GM23338 (cell line): Measurements from ENCODE around the gene CELF2. TPM values are rescaled to one million over a fixed set of nuclear protein-coding genes. Genes with fewer than 3 reads are reported as not detected.

Experiments used
- ATAC-seq: fragments of 200-7000 bp; cut with Tn5 transposase; 3 replicates; pipeline ENCODE4 v1.9.1; 2020
- DNase-seq: peaks from one replicate; pipeline ENCODE4 v3.0.0-alpha.2; 2015; ENCODE audit warnings: low spot score
- H2AFZ ChIP-seq: fragments of 200-600 bp; sonication (generic); 2 replicates; pipeline ENCODE4 v1.8.0; 2016; ENCODE audit warnings: antibody characterized with exemption, mild to moderate bottlenecking, moderate library complexity
- H3F3A ChIP-seq: fragments of 200-600 bp; sonication (generic); replicated peaks from 2 replicates; pipeline ENCODE4 v1.8.0; 2017; ENCODE audit warnings: antibody characterized with exemption, mixed run types, low read depth
- H3K27ac ChIP-seq: fragments of 200-600 bp; sonication (generic); 2 replicates; pipeline ENCODE4 v1.6.1; 2016; ENCODE audit warnings: low read depth
- H3K27me3 ChIP-seq: fragments of 200-600 bp; sonication (generic); 2 replicates; pipeline ENCODE4 v1.8.0; 2016; ENCODE audit warnings: mild to moderate bottlenecking, mixed run types, moderate library complexity; ENCODE audit not compliant: insufficient read depth
- H3K36me3 ChIP-seq: fragments of 200-600 bp; sonication (generic); 2 replicates; pipeline ENCODE4 v1.8.0; 2016; ENCODE audit warnings: mild to moderate bottlenecking; ENCODE audit not compliant: insufficient read depth
- H3K4me1 ChIP-seq: fragments of 200-600 bp; sonication (generic); 2 replicates; pipeline ENCODE4 v1.8.0; 2016; ENCODE audit warnings: mild to moderate bottlenecking, moderate library complexity; ENCODE audit not compliant: insufficient read depth
- H3K4me2 ChIP-seq: fragments of 200-600 bp; sonication (generic); 2 replicates; pipeline ENCODE4 v1.7.1; 2017; ENCODE audit warnings: mixed run types
- H3K4me3 ChIP-seq: fragments of 200-600 bp; sonication (generic); 2 replicates; pipeline ENCODE4 v1.6.1; 2016; ENCODE audit warnings: mixed run types
- H3K79me2 ChIP-seq: fragments of 200-600 bp; sonication (generic); replicated peaks from 2 replicates; pipeline ENCODE4 v1.8.0; 2017; ENCODE audit warnings: mild to moderate bottlenecking; ENCODE audit not compliant: insufficient read depth
- H3K9me2 ChIP-seq: fragments of 200-600 bp; sonication (generic); 2 replicates; pipeline ENCODE4 v1.8.0; 2017; ENCODE audit not compliant: insufficient read depth
- H4K20me1 ChIP-seq: fragments of 200-600 bp; sonication (generic); replicated peaks from 2 replicates; pipeline ENCODE4 v1.8.0; 2017; ENCODE audit warnings: mild to moderate bottlenecking; ENCODE audit not compliant: insufficient read depth
- H3K27ac Mint-ChIP-seq: 2 replicates; pipeline ENCODE4 v1.8.0; 2020; ENCODE audit warnings: inconsistent platforms, mild to moderate bottlenecking, moderate library complexity, mixed read lengths
- H3K27me3 Mint-ChIP-seq: 3 replicates; pipeline ENCODE4 v1.8.0; 2022; ENCODE audit warnings: low read depth, mild to moderate bottlenecking, moderate library complexity, mixed read lengths, inconsistent platforms; ENCODE audit not compliant: insufficient read depth, poor library complexity
- H3K36me3 Mint-ChIP-seq: 3 replicates; pipeline ENCODE4 v1.8.0; 2021; ENCODE audit warnings: low read depth, mild to moderate bottlenecking, inconsistent platforms, moderate library complexity, mixed read lengths
- H3K4me1 Mint-ChIP-seq: 3 replicates; pipeline ENCODE4 v1.8.0; 2020; ENCODE audit warnings: mild to moderate bottlenecking, inconsistent platforms, mixed read lengths
- H3K4me3 Mint-ChIP-seq: 3 replicates; pipeline ENCODE4 v1.8.0; 2021; ENCODE audit warnings: moderate library complexity, mild to moderate bottlenecking, inconsistent platforms, mixed read lengths
- H3K9me3 Mint-ChIP-seq: 3 replicates; pipeline ENCODE4 v1.8.0; 2020; ENCODE audit warnings: moderate library complexity, mild to moderate bottlenecking, inconsistent platforms, mixed read lengths
- CTCF ChIP-seq, 2 experiments: fragments of 200-600 bp in 1 of 2; sonication (generic) in 1 of 2; conservative IDR thresholded peaks; 2 replicates each; pipeline versions ENCODE4 v1.5.1 to v1.6.1; 2016 to 2017; ENCODE audit warnings: antibody characterized with exemption in 2 of 2, low read depth in 2 of 2, mild to moderate bottlenecking in 2 of 2, moderate library complexity in 1 of 2
- EZH2 ChIP-seq: fragments of 200-600 bp; sonication (generic); IDR thresholded peaks from one replicate; pipeline ENCODE4 v1.8.0; 2017; ENCODE audit warnings: antibody characterized with exemption, mild to moderate bottlenecking, low read depth; ENCODE audit not compliant: unreplicated experiment
- EZH2phosphoT487 ChIP-seq: fragments of 200-600 bp; sonication (generic); IDR thresholded peaks from one replicate; pipeline ENCODE4 v1.8.1; 2018; ENCODE audit warnings: antibody characterized with exemption; ENCODE audit not compliant: unreplicated experiment
- POLR2AphosphoS5 ChIP-seq: IDR thresholded peaks from 2 replicates; pipeline ENCODE4 v1.6.1; 2016; ENCODE audit warnings: antibody characterized with exemption, low read depth
- REST ChIP-seq: IDR thresholded peaks from one replicate; pipeline ENCODE4 v1.6.1; 2018; ENCODE audit warnings: antibody characterized with exemption; ENCODE audit not compliant: unreplicated experiment
- STAT1 ChIP-seq: IDR thresholded peaks from one replicate; pipeline ENCODE4 v1.6.1; 2016; ENCODE audit warnings: antibody characterized with exemption; ENCODE audit not compliant: unreplicated experiment
- ZNF114 ChIP-seq: fragments of 250-450 bp; sonication (Bioruptor Pico); IDR thresholded peaks from 2 replicates; pipeline ENCODE4 v1.5.0; 2020; ENCODE audit warnings: mild to moderate bottlenecking, moderate library complexity
- ZNF331 ChIP-seq: fragments of 250-450 bp; sonication (Bioruptor Pico); IDR thresholded peaks from 2 replicates; pipeline ENCODE4 v1.5.0; 2020; ENCODE audit warnings: low read depth, mild to moderate bottlenecking, moderate library complexity
- ZNF462 ChIP-seq: fragments of 250-450 bp; sonication (Bioruptor Pico); IDR thresholded peaks from 2 replicates; pipeline ENCODE4 v1.5.0; 2020; ENCODE audit warnings: mild to moderate bottlenecking, moderate library complexity
- polyA plus RNA-seq: library from polyadenylated mRNA; unstranded; fragments of >200 nt; fragmentation: Nextera tagmentation; extraction: Ambion mirVana; gene quantifications from 2 replicates; pipeline ENCODE4 v1.2.1, GENCODE V29; 2016
- total RNA-seq: library from RNA; depleted of rRNA; stranded (reverse); fragments of >200 nt; shearing (Covaris generic); gene quantifications from 2 replicates; pipeline ENCODE4 v1.2.3, GENCODE V29; 2014

The CELF2 gene
- total and polyA plus RNA-seq, 2 experiments from 2014 or later: 18.1 to 22.5 TPM

GRCh38 chr10:11011436-11011835 is 6.2 kb upstream of the CELF2 start (continued):
- TF ChIP-seq REST (no peak), ZNF462 (CRISPR knock-in tag) (no peak)

- Histone ChIP-seq H2AFZ (0 out of 2 replicates have a peak overlapping the region, but pooled peaks have one; percentile 24), H3K4me3 (no peak overlapping the region), H3K27ac (no peak overlapping the region; the same call in 1 of the 2 replicates), H3K36me3 (no peaks in the 10 kb centered on the region), H4K20me1 (no peaks in the 10 kb centered on the region), H3K79me2 (no peaks in the 10 kb centered on the region), H3F3A (no peaks in the 10 kb centered on the region), H3K4me2 (no peak overlapping the region), H3K4me1 (peaks cover 27% of the 10 kb centered on the region), H3K9me2 (no peaks in the 10 kb centered on the region), H3K27me3 (peaks cover 15% of the 10 kb centered on the region)
- peaks cover 28% of the 10 kb centered on the region; the same call in 2 of the 3 replicates for H3K4me1 Mint-ChIP-seq
- no peak overlapping the region for H3K4me3 Mint-ChIP-seq
- no peak for DNase-seq
- ATAC-seq: no peak
- peaks cover 4% of the 10 kb centered on the region for H3K27me3 Mint-ChIP-seq
- no peak overlapping the region for H3K27ac Mint-ChIP-seq
- H3K9me3 Mint-ChIP-seq: no peaks in the 10 kb centered on the region
- H3K36me3 Mint-ChIP-seq: no peaks in the 10 kb centered on the region
- TF ChIP-seq POLR2AphosphoS5 (no peak), ZNF114 (CRISPR knock-in tag) (no peak), REST (no peak), EZH2phosphoT487 (no peak), EZH2 (no peak), ZNF331 (CRISPR knock-in tag) (no peak), STAT1 (no peak), CTCF (conservative IDR thresholded peaks at IDR 0.05; ENCODE audit: low read depth in 2 of 2) (no peak)
Measured at GRCh38 chr10:11011984-11012383, 5.7 kb upstream of the CELF2 start.
